ENCODE data around the gene ZFP2.

DNA sequence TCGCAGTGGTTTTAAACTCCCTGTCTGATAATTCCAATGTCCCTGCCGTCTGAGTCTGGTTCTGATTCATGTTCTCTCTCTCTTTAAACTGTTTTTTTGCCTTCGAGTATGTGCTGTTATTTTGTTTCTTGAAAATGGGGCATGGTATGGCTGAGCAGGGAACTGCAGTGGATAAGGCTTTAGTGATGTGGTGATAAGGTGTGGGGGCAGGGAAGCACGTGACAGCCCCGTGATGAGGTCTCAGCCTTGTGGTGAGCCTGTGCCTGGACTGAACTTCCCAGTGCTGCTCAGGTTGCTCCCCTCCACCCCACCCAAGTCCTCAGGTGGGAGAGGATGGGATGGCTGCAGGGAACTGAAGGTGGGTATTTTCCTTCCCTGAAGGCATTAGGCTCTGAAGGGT is 41.4 kb upstream of the ZFP2 start:
- TF ChIP-seq POLR2A (IDR thresholded peaks at IDR 0.05) (no peak), CTCF (IDR thresholded peaks at IDR 0.05) (no peak)

All from adrenal gland (tissue), 5 donors.